WERI-Rb-1 (cell line): Measurements from ENCODE around the gene NUDT22.

Source experiments
- DNase-seq: peaks from one replicate; pipeline ENCODE4 v3.0.0-alpha.2; 2020
- H3K27ac ChIP-seq: fragments of 250-450 bp; sonication (Bioruptor Pico); 2 replicates; pipeline ENCODE4 v1.5.1; 2020; ENCODE audit warnings: mild to moderate bottlenecking, moderate library complexity
- H3K27me3 ChIP-seq: fragments of 250-450 bp; sonication (Bioruptor Pico); 2 replicates; pipeline ENCODE4 v1.5.1; 2021; ENCODE audit warnings: mild to moderate bottlenecking, low read depth, moderate library complexity; ENCODE audit not compliant: insufficient read depth, severe bottlenecking
- H3K36me3 ChIP-seq: fragments of 250-450 bp; sonication (Bioruptor Pico); 2 replicates; pipeline ENCODE4 v1.5.1; 2020; ENCODE audit warnings: mild to moderate bottlenecking, moderate library complexity
- H3K4me3 ChIP-seq: 2 replicates; pipeline ENCODE4 v1.5.1; 2011; ENCODE audit warnings: low read depth, mild to moderate bottlenecking, control low read depth, low read length
- H3K9me3 ChIP-seq: fragments of 250-450 bp; sonication (Bioruptor Pico); 2 replicates; pipeline ENCODE4 v1.5.1; 2021; ENCODE audit warnings: mild to moderate bottlenecking, moderate library complexity; ENCODE audit not compliant: severe bottlenecking
- TF ChIP-seq, protein P1 (sequence below): IDR thresholded peaks from 2 replicates; pipeline ENCODE4 v1.5.1; 2011; ENCODE audit warnings: low read depth, mild to moderate bottlenecking, control low read depth, inconsistent platforms, low read length

NUDT22 gene

DNA sequence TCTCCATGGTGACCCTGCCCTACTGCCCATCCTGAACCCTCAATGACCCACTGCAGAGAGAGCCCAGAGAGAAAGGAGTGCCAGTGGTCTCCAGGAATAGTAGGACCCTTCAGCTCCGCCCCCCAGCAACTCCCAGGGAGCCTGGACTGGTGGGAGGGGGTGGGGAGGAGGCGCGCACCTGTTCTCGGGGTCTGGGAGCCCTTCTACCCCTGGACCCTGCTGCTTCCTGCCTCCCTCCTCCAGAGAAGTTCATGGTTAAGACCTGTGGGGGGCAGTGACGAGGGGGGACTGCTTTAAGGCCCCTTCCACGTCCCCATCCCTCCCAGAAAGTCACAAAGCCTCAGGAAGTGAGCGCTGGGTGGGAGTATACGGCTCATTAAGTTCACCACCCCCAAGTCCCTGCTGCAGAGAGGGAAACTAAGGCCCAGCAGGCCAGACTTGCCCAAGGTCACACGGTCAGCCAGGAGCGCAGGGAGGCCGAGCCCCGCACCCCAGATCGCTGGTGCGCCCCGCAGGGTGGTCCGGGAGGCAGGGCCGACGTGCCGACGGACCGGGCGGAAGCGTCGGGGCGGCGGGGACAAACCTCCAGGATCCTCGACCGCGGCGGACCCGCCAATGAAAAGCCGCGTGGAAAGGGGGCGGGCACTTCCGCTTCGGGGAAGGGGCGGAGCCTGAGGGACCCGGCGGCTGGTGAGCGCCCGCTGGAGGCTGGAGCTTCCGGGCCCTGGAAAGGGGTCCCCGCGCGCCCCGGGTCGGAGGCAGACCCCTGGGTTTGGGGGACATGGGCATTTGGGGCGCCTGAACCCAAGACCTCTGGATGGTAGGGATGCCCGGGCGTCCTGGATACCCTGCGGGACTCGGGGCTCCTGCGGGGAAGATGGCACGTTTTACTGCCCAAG, at the start of gene NUDT22, which contains the start of gene TRPT1:
NUDT22 (plus strand) TSS at position 667 of the 899 bp plus-strand sequence. CDS start 379 bp downstream, outside the sequence.
TRPT1 (minus strand) TSS at position 579 of the 899 bp plus-strand sequence; CDS start at position 253, 326 bp downstream.
- no peaks in the 10 kb centered on the region for H3K9me3 ChIP-seq
- peak; percentile 91 for DNase-seq
- H3K27me3 ChIP-seq = no peaks in the 10 kb centered on the region
- TF ChIP-seq, protein P1, sequence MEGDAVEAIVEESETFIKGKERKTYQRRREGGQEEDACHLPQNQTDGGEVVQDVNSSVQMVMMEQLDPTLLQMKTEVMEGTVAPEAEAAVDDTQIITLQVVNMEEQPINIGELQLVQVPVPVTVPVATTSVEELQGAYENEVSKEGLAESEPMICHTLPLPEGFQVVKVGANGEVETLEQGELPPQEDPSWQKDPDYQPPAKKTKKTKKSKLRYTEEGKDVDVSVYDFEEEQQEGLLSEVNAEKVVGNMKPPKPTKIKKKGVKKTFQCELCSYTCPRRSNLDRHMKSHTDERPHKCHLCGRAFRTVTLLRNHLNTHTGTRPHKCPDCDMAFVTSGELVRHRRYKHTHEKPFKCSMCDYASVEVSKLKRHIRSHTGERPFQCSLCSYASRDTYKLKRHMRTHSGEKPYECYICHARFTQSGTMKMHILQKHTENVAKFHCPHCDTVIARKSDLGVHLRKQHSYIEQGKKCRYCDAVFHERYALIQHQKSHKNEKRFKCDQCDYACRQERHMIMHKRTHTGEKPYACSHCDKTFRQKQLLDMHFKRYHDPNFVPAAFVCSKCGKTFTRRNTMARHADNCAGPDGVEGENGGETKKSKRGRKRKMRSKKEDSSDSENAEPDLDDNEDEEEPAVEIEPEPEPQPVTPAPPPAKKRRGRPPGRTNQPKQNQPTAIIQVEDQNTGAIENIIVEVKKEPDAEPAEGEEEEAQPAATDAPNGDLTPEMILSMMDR = 0 out of 2 replicates have a peak, but pooled peaks have one; percentile 24
- peak within 1 kb of the TSS; percentile 75 for H3K27ac ChIP-seq
- no peaks in the 10 kb centered on the region; the same call in 1 of the 2 replicates for H3K36me3 ChIP-seq
- H3K4me3 ChIP-seq = peak within 1 kb of the TSS; percentile 70

- Histone ChIP-seq H3K27ac (no peak overlapping the region), H3K4me3 (no peak overlapping the region), H3K9me3 (peaks cover 9% of the 10 kb centered on the region), H3K27me3 (no peaks in the 10 kb centered on the region), H3K36me3 (peaks cover 10% of the 10 kb centered on the region)
- no peak for DNase-seq
- TF ChIP-seq, protein P1 = no peak
These were observed 49.3 kb upstream of the NUDT22 start for GRCh38 chr11:64176751-64177150.

GRCh38 chr11:64178203-64178602, 47.9 kb upstream of the NUDT22 start:
- no peak overlapping the region for H3K27ac ChIP-seq
- peaks cover 10% of the 10 kb centered on the region for H3K36me3 ChIP-seq
- H3K9me3 ChIP-seq = peaks cover 9% of the 10 kb centered on the region
- no peak overlapping the region for H3K4me3 ChIP-seq
- no peak for DNase-seq
- TF ChIP-seq, protein P1 = no peak
- H3K27me3 ChIP-seq = no peaks in the 10 kb centered on the region

DNA sequence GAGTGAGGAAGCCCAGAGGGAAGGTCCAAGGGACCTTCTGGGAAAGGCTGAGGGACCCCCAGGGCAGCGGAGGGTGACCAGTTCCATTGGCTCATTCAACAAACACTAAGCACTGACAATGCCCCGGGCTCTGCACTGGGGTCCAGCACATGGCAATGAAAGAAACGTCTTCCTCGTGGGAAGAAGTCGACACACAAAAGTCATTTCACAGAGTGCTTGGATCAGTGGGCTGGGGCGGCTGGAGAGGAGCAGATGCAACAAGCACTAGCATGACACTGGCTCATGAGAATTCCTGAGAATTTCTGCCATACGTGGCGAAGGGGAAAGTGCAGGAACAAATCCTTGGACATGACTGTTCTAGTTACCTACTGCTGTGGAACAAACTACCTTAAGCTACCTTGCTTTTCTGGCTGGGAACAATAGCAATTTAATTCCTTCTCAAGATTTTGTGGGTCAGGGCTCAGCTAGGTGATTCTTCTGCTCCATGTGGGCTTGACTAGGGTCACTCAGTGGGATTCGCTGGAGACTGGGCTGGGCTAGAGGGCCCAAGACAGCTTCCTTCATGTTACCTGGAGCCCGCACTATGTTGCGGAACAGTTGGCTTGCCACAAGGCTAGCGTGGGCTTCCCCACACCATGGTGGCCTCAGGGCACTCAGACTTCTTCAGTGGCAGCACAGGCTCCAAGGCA, 47.0 kb upstream of the NUDT22 start:
- Histone ChIP-seq H3K9me3 (peaks cover 4% of the 10 kb centered on the region), H3K27ac (peak overlapping the region; percentile 27; the same call in 1 of the 2 replicates), H3K36me3 (peaks cover 10% of the 10 kb centered on the region), H3K4me3 (no peak overlapping the region), H3K27me3 (no peaks in the 10 kb centered on the region)
- no peak for DNase-seq
- TF ChIP-seq, protein P1 = no peak

DNA sequence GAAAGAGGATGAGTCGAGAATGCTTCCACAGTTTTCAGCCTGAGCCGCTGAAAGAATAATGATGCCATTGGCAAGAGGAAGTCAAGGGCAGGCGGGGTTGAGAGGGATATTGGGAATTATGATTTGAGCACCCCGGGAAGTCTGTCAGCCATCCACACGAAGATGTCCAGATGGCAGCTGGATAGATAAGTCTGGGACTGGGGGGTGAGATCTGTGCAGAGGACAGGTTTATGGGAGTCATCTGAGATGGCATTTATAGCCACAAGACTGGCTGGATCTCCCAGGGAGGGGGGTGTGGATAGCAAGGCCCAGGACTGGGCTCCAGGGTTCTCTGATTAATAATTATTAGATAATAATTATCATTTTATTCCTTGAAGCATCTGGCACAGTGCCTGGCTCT, 45.2 kb upstream of the NUDT22 start:
- peak; percentile 89 for DNase-seq
- Histone ChIP-seq H3K27me3 (no peaks in the 10 kb centered on the region), H3K9me3 (peaks cover 4% of the 10 kb centered on the region), H3K4me3 (peak overlapping the region; percentile 29), H3K27ac (peak overlapping the region; percentile 85), H3K36me3 (peaks cover 10% of the 10 kb centered on the region)
- TF ChIP-seq, protein P1 = no peak
